ENCODE data around the gene LETM1. TPM values are rescaled to one million over a fixed set of nuclear protein-coding genes. Genes with fewer than 3 reads are reported as not detected.

The LETM1 gene
- total and polyA plus RNA-seq, 2 of the 13 experiments (the other 11 are each of a cell fraction or from before 2014, with no cell fraction given), result 9.7 to 41.6 TPM

- TF ChIP-seq ZNF687 (CRISPR knock-in tag; IDR thresholded peaks at IDR 0.05), result peak; percentile 95
- TF ChIP-seq ZNF451 (CRISPR knock-in tag; IDR thresholded peaks at IDR 0.05), result 0 out of 2 replicates have a peak, but pooled peaks have one; percentile 19
- no peak for TF ChIP-seq ZNF274 (CRISPR knock-in tag; IDR thresholded peaks at IDR 0.05)
- no peak for TF ChIP-seq AGO2 (optimal IDR thresholded peaks at IDR 0.05; ENCODE audit: low read depth, low read length)
- peak; percentile 66 for TF ChIP-seq ZNF547 (CRISPR knock-in tag; IDR thresholded peaks at IDR 0.05)
- TF ChIP-seq RFX5 (IDR thresholded peaks at IDR 0.05; ENCODE audit: low read depth, low read length), result no peak
- peak; percentile 75; the same call in 1 of the 2 replicates for TF ChIP-seq ZBTB20 (CRISPR knock-in tag; IDR thresholded peaks at IDR 0.05; ENCODE audit: borderline replicate concordance, low read depth)
- no peak for TF ChIP-seq PHF5A (CRISPR knock-in tag; IDR thresholded peaks at IDR 0.05; ENCODE audit: low read depth, unreplicated experiment)
- peak; percentile 96 for TF ChIP-seq THRA (CRISPR knock-in tag; IDR thresholded peaks at IDR 0.05; ENCODE audit: borderline replicate concordance)
- TF ChIP-seq ZNF383 (CRISPR knock-in tag; IDR thresholded peaks at IDR 0.05; ENCODE audit: borderline replicate concordance), result 0 out of 2 replicates have a peak, but pooled peaks have one; percentile 78
- peak; percentile 92; the same call in 1 of the 2 replicates for TF ChIP-seq GTF3A (CRISPR knock-in tag; conservative IDR thresholded peaks at IDR 0.05)
- no peak for TF ChIP-seq NFATC3 (CRISPR knock-in tag; IDR thresholded peaks at IDR 0.05)
- no peak for TF ChIP-seq HNRNPH1 (optimal IDR thresholded peaks at IDR 0.05; ENCODE audit: low read depth, low read length)
- TF ChIP-seq SMAD3 (CRISPR knock-in tag; IDR thresholded peaks at IDR 0.05), result no peak
- no peak for TF ChIP-seq PBX3 (CRISPR knock-in tag; IDR thresholded peaks at IDR 0.05; ENCODE audit: borderline replicate concordance)
- peak; percentile 23; the same call in 1 of the 2 replicates for TF ChIP-seq ELF1 (CRISPR knock-in tag; IDR thresholded peaks at IDR 0.05)
- no peak for TF ChIP-seq SMC3 (IDR thresholded peaks at IDR 0.05; ENCODE audit: low read length)
- 0 out of 2 replicates have a peak, but pooled peaks have one; percentile 45 for TF ChIP-seq KDM1A (CRISPR knock-in tag; IDR thresholded peaks at IDR 0.05)
- no peak; the same call in 1 of the 2 replicates for TF ChIP-seq SIX4 (CRISPR knock-in tag; IDR thresholded peaks at IDR 0.05)
- no peak for TF ChIP-seq PLRG1 (conservative IDR thresholded peaks at IDR 0.05)
- no peak for TF ChIP-seq MAF1 (CRISPR knock-in tag; IDR thresholded peaks at IDR 0.05; ENCODE audit: borderline replicate concordance)
- no peak for TF ChIP-seq KDM5A (IDR thresholded peaks at IDR 0.05; ENCODE audit: borderline replicate concordance, low read length)
Measured at GRCh38 chr4:1779588-1780382, 76.2 kb downstream of the LETM1 start (continued).
